SK-N-SH treated with all-trans-retinoic acid at 6 μM for 48 hours (cell line): ENCODE data around the gene RABGGTA.

ENCODE experiments used
- ATAC-seq: fragments of 200-7000 bp; cut with Tn5 transposase; 3 replicates; pipeline ENCODE4 v1.9.1; 2020; ENCODE audit warnings: mild to moderate bottlenecking, moderate library complexity
- ARNTL ChIP-seq: fragments of 450-650 bp; formaldehyde crosslinking; IDR thresholded peaks from 2 replicates; pipeline ENCODE4 v1.5.0; 2020; ENCODE audit warnings: low read depth, mild to moderate bottlenecking, moderate library complexity, borderline replicate concordance
- BACH2 ChIP-seq: fragments of 250-450 bp; sonication (Bioruptor Pico); IDR thresholded peaks from 2 replicates; pipeline ENCODE4 v1.9.0; 2021; ENCODE audit warnings: mild to moderate bottlenecking, borderline replicate concordance
- CREB5 ChIP-seq: fragments of 250-450 bp; sonication (Bioruptor Pico); IDR thresholded peaks from 2 replicates; pipeline ENCODE4 v1.5.1; 2020; ENCODE audit warnings: low read depth, mild to moderate bottlenecking, moderate library complexity
- CSDC2 ChIP-seq: fragments of 250-450 bp; sonication (Bioruptor Pico); IDR thresholded peaks from 2 replicates; pipeline ENCODE4 v1.5.0; 2020; ENCODE audit warnings: mild to moderate bottlenecking, moderate library complexity
- CSRNP3 ChIP-seq: fragments of 250-450 bp; sonication (Bioruptor Pico); IDR thresholded peaks from 2 replicates; pipeline ENCODE4 v1.5.1; 2021; ENCODE audit warnings: mild to moderate bottlenecking, moderate library complexity
- GLIS3 ChIP-seq: fragments of 250-450 bp; sonication (Bioruptor Pico); IDR thresholded peaks from 2 replicates; pipeline ENCODE4 v1.5.0; 2020; ENCODE audit warnings: mild to moderate bottlenecking, moderate library complexity
- ISL1 ChIP-seq: fragments of 250-450 bp; sonication (Bioruptor Pico); IDR thresholded peaks from 2 replicates; pipeline ENCODE4 v2.1.2; 2022; ENCODE audit warnings: mild to moderate bottlenecking, moderate library complexity
- PATZ1 ChIP-seq: fragments of 250-450 bp; sonication (Bioruptor Pico); IDR thresholded peaks from 2 replicates; pipeline ENCODE4 v1.8.0; 2020; ENCODE audit warnings: mild to moderate bottlenecking, moderate library complexity, borderline replicate concordance
- POU6F1 ChIP-seq: fragments of 250-450 bp; sonication (Bioruptor Pico); IDR thresholded peaks from 2 replicates; pipeline ENCODE4 v1.8.0; 2021; ENCODE audit warnings: low read depth, mild to moderate bottlenecking, moderate library complexity, borderline replicate concordance
- TSHZ2 ChIP-seq: fragments of 250-450 bp; sonication (Bioruptor Pico); IDR thresholded peaks from 2 replicates; pipeline ENCODE4 v1.5.0; 2020; ENCODE audit warnings: mild to moderate bottlenecking, moderate library complexity
- ZFP3 ChIP-seq: fragments of 250-450 bp; sonication (Bioruptor Pico); IDR thresholded peaks from 2 replicates; pipeline ENCODE4 v1.5.0; 2020; ENCODE audit warnings: mild to moderate bottlenecking, moderate library complexity
- ZFP30 ChIP-seq: fragments of 450-650 bp; formaldehyde crosslinking; IDR thresholded peaks from 2 replicates; pipeline ENCODE4 v1.5.0; 2022; ENCODE audit warnings: mild to moderate bottlenecking, moderate library complexity
- ZNF565 ChIP-seq: fragments of 450-650 bp; formaldehyde crosslinking; conservative IDR thresholded peaks from 2 replicates; pipeline ENCODE4 v1.5.0; 2020; ENCODE audit warnings: low read depth, mild to moderate bottlenecking, moderate library complexity

Gene RABGGTA

GRCh38 chr14:24310265-24310645 is 38.9 kb upstream of the RABGGTA start:
- ATAC-seq = no peak
- no peak for TF ChIP-seq ARNTL (CRISPR knock-in tag)
- TF ChIP-seq GLIS3 (CRISPR knock-in tag) = no peak
- no peak for TF ChIP-seq ZFP3 (CRISPR knock-in tag)
- TF ChIP-seq ZFP30 = no peak
- TF ChIP-seq TSHZ2 (CRISPR knock-in tag) = no peak

GRCh38 chr14:24309538-24310264 is 38.3 kb upstream of the RABGGTA start, which contains the start of gene LTB4R2:
Gene LTB4R2 (plus strand): TSS chr14:24310140. CDS start chr14:24310665, 525 bp downstream.
- no peak for TF ChIP-seq ISL1 (CRISPR knock-in tag)
- ATAC-seq = no peak

GRCh38 chr14:24308342-24309124 is 37.1 kb upstream of the RABGGTA start:
- no peak for TF ChIP-seq BACH2 (CRISPR knock-in tag)
- no peak for TF ChIP-seq CSDC2 (CRISPR knock-in tag)
- no peak for TF ChIP-seq PATZ1
- no peak for TF ChIP-seq CSRNP3 (CRISPR knock-in tag)
- no peak for TF ChIP-seq ZNF565 (CRISPR knock-in tag)
- peak; percentile 37 for ATAC-seq

GRCh38 chr14:24307575-24308341 is 36.4 kb upstream of the RABGGTA start, which contains the start of gene CIDEB:
Gene CIDEB (minus strand): TSS chr14:24307977. CDS start chr14:24307858, 119 bp downstream.
- ATAC-seq = peak; percentile 95
- TF ChIP-seq POU6F1 = no peak
- no peak for TF ChIP-seq CREB5 (CRISPR knock-in tag)

- ATAC-seq = no peak
- TF ChIP-seq TSHZ2 (CRISPR knock-in tag) = no peak
- TF ChIP-seq CSRNP3 (CRISPR knock-in tag) = no peak
- TF ChIP-seq ARNTL (CRISPR knock-in tag) = no peak
- no peak for TF ChIP-seq PATZ1
These were observed 35.8 kb upstream of the RABGGTA start for GRCh38 chr14:24307156-24307574.
